C4-2B (cell line): ENCODE results near the gene PARD3.

Source experiments
- ZFX ChIP-seq: fragments of 450-650 bp; IDR thresholded peaks from 2 replicates; pipeline ENCODE4 v1.6.1; 2017
- TF ChIP-seq, protein P1 (sequence below): fragments of 450-650 bp; conservative IDR thresholded peaks from 2 replicates; pipeline ENCODE4 v1.5.1; 2017; ENCODE audit warnings: mild to moderate bottlenecking

DNA sequence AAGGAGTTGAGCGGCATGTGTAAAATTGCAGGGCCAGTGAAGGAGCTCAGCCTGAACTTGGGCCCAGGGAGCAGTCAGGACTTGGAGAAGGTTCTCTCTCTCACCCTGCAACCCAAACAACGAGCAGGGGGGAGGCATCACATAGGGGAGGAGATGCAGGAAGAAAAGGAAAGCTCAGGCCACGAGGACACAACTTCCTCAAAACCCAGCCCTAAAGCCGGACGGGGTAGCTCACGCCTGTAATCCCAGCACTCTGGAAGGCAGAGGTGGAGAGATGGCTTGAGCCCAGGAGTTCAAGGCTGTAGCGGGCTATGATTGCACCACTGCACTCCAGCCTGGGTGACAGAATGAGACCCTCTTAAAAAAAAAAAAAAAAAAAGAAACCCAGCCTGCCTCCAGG lies 629.1 kb downstream of the PARD3 start:
- TF ChIP-seq, protein P1, sequence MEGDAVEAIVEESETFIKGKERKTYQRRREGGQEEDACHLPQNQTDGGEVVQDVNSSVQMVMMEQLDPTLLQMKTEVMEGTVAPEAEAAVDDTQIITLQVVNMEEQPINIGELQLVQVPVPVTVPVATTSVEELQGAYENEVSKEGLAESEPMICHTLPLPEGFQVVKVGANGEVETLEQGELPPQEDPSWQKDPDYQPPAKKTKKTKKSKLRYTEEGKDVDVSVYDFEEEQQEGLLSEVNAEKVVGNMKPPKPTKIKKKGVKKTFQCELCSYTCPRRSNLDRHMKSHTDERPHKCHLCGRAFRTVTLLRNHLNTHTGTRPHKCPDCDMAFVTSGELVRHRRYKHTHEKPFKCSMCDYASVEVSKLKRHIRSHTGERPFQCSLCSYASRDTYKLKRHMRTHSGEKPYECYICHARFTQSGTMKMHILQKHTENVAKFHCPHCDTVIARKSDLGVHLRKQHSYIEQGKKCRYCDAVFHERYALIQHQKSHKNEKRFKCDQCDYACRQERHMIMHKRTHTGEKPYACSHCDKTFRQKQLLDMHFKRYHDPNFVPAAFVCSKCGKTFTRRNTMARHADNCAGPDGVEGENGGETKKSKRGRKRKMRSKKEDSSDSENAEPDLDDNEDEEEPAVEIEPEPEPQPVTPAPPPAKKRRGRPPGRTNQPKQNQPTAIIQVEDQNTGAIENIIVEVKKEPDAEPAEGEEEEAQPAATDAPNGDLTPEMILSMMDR = no peak
- TF ChIP-seq ZFX = no peak
